GM06990 (cell line): Measurements from ENCODE around the gene SEC16A.

Experiments used
- DNase-seq: peaks from one replicate; pipeline ENCODE4 v3.0.0-alpha.2; 2011; ENCODE audit not compliant: insufficient read length; ENCODE audit errors: extremely low read depth
- H3K27me3 ChIP-seq: replicated peaks from 2 replicates; pipeline ENCODE4 v1.6.0; 2011; ENCODE audit warnings: low read length; ENCODE audit not compliant: control insufficient read depth, insufficient read depth
- H3K36me3 ChIP-seq: 2 replicates; pipeline ENCODE4 v1.5.1; 2011; ENCODE audit warnings: low read length; ENCODE audit not compliant: control insufficient read depth, insufficient read depth
- H3K4me3 ChIP-seq: replicated peaks from 2 replicates; pipeline ENCODE4 v1.5.1; 2011; ENCODE audit warnings: low read depth, mild to moderate bottlenecking, control low read depth, low read length
- TF ChIP-seq, protein P1 (sequence below): IDR thresholded peaks from 2 replicates; pipeline ENCODE4 v1.5.1; 2011; ENCODE audit warnings: low read length, control low read depth, mild to moderate bottlenecking, inconsistent platforms; ENCODE audit not compliant: insufficient read depth, poor library complexity, severe bottlenecking

The SEC16A gene

GRCh38 chr9:136511144-136511669 is 28.4 kb upstream of the SEC16A start:
- no peak for DNase-seq
- Histone ChIP-seq H3K36me3 (peaks cover 73% of the 10 kb centered on the region), H3K27me3 (no peaks in the 10 kb centered on the region), H3K4me3 (no peak overlapping the region)
- TF ChIP-seq, protein P1, sequence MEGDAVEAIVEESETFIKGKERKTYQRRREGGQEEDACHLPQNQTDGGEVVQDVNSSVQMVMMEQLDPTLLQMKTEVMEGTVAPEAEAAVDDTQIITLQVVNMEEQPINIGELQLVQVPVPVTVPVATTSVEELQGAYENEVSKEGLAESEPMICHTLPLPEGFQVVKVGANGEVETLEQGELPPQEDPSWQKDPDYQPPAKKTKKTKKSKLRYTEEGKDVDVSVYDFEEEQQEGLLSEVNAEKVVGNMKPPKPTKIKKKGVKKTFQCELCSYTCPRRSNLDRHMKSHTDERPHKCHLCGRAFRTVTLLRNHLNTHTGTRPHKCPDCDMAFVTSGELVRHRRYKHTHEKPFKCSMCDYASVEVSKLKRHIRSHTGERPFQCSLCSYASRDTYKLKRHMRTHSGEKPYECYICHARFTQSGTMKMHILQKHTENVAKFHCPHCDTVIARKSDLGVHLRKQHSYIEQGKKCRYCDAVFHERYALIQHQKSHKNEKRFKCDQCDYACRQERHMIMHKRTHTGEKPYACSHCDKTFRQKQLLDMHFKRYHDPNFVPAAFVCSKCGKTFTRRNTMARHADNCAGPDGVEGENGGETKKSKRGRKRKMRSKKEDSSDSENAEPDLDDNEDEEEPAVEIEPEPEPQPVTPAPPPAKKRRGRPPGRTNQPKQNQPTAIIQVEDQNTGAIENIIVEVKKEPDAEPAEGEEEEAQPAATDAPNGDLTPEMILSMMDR: no peak

DNA sequence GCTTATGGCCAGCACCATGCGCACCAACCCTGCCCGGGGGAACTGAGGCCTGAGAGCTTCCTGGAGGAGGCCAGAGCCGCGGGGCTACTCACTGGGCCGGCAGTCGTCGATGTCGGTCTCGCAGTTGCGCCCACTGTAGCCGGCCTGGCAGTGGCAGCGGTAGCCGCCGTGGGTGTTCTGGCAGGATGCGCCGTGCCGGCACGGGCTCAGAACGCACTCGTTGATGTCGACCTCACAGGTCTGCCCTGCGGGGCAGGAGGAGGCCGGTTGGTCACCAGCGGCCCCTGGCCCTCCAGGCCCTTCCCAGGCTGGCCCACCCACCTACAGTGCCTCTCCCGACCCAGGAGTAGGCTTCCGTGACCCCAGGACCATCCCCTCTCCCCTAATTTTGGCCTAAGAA is 27.7 kb upstream of the SEC16A start:
- no peaks in the 10 kb centered on the region for H3K27me3 ChIP-seq
- no peak overlapping the region for H3K4me3 ChIP-seq
- H3K36me3 ChIP-seq: peaks cover 73% of the 10 kb centered on the region
- TF ChIP-seq, protein P1: no peak
- no peak for DNase-seq

DNA sequence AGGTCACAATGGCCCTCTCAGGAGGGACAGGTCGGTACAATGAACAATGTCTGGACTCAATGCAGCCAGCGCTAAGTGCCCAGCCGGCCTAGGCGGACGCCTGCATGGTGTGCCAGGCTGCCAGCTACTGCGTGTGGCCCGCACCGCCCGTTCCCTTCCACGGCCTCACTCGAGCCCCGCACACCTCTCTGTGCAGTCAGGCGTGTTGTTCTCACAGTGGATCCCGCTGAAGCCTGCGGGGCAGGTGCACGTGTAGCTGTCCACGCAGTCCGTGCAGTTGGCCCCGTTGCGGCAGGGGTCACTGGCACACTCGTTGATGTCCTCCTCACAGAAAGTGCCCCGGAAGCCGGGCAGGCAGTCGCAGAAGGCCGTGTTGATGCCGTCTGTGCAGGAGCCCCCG is 26.7 kb upstream of the SEC16A start:
- TF ChIP-seq, protein P1: no peak
- no peak for DNase-seq
- Histone ChIP-seq H3K4me3 (no peak overlapping the region), H3K36me3 (peaks cover 68% of the 10 kb centered on the region), H3K27me3 (no peaks in the 10 kb centered on the region)

- H3K27me3 ChIP-seq: no peaks in the 10 kb centered on the region
- TF ChIP-seq, protein P1: no peak
- H3K4me3 ChIP-seq: no peak overlapping the region
- no peak for DNase-seq
- peaks cover 64% of the 10 kb centered on the region for H3K36me3 ChIP-seq
Measured at GRCh38 chr9:136508729-136509500, 26.1 kb upstream of the SEC16A start.

DNA sequence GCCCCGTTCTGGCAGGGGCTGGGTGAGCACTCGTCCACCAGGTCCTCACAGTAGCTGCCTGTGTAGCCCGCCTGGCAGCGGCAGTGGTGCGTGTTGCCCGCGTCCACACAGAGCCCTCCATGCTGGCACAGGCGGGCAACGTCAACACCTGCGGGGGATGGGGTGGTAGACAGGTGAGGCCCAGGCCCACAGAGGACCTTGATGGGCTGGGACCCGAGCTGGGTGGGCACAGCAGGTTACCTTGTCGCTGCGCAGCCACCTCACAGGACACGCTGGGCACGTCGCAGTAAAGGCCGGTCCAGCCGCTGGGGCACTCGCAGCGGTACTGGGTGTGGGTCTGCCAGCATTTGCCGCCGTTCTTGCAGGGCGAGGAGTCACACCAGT is 25.1 kb upstream of the SEC16A start:
- no peak overlapping the region for H3K4me3 ChIP-seq
- peaks cover 66% of the 10 kb centered on the region for H3K36me3 ChIP-seq
- TF ChIP-seq, protein P1: no peak
- no peaks in the 10 kb centered on the region for H3K27me3 ChIP-seq
- DNase-seq: no peak
